GM19397 (cell line): Measurements from ENCODE around the gene AHDC1.

Experiments used
- ATAC-seq: cut with Tn5 transposase; IDR thresholded peaks from one replicate; pipeline ENCODE4 v1.9.1; 2021; ENCODE audit warnings: mild to moderate bottlenecking, moderate library complexity; ENCODE audit not compliant: unreplicated experiment

Gene AHDC1

DNA sequence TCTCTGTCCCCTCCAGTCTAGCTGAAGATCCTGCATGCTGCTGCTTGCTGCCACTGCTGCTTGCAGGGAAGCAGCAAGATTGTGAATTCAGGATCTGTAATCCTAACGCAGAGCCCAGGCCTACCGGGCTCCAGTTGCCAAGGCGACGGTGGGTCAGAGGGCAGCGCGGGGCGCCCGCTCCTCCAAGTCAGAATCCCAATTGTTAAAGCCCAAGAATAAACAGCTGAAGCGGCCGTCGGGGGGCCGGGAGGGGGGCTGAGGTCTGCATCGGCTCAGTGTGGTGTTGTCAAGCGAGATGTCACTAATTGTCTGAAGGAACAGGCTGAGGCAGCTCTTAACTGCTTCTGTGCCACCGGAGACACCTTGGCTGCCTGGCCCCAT is 36.8 kb downstream of the AHDC1 start:
- ATAC-seq, result no peak

DNA sequence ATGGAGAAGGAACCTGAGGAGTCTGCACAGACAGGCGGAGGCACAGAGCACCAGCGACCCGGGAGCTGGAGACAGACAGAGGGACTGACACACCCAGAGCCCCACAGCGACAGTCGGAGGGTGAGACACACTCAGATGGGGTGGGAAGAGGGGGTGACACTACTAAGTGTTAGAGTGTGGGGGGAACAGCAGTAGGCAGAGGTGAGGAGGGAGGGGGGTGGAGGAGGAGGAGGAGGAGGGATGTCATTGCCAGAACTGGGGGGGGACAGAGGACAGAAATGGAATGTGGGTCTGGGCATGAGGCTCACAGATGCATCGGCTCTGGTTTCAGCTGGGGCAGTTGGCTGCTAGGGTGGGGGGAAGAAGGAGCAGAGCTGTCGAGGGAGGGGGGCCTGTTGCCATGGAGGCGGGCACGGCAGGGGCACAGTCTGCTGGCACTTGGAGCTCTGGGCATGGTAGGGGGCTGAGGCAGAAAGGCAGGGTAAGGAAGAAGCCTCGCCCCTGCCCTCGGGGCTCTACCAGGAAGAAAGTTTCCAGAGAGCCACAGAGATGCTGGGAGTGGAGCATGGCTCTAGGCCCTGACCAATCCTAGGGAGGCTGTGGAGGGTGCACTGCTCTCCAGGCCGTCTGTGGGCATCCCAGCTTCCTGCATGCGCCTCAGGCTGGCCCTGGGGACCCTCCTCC is 37.3 kb downstream of the AHDC1 start:
- ATAC-seq, result no peak

DNA sequence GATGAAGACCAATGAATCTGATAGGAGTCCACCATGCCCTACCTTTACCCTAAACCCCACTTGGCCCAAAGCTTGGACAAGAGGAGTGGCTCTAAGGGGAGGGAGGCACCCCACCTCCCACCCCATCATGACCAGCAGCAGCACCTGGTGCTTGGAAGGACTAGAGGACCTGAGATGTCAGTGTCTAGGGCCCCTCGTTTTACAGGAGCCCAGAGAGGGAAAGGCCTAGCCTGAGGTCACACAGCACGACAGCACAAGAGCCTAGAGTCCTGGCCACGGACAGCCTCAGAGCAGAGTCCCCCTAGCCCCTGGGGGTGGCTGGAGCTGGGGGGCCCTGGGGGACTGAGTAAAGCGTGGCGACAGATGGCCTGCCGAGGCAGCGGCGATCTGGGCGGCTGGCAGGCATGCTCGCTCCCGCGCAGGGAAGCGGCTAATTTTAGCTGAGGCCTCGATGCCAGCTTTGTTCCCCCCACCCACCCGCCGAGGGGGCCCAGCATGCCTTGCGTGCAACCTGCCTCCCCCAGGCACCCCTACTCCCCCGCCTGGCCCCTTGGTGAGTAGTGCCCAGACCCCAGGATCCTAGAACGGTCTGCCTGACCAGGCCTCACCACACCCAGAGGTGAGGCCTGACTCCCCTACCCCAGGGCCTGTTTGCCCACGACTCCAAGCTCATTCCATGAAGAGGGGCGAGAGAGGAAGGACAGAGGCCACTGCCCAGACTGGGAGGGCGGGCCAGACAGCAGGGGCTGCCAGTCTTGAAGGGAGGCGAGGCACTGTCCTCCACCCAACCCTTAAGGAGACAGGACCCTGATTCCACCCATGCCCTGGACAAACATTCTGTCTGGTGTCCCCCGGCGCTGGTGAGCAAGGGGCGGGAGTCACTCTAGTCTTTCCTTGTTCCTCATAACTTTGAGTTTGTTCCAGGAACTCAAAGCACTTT is 39.0 kb downstream of the AHDC1 start:
- ATAC-seq, result no peak

DNA sequence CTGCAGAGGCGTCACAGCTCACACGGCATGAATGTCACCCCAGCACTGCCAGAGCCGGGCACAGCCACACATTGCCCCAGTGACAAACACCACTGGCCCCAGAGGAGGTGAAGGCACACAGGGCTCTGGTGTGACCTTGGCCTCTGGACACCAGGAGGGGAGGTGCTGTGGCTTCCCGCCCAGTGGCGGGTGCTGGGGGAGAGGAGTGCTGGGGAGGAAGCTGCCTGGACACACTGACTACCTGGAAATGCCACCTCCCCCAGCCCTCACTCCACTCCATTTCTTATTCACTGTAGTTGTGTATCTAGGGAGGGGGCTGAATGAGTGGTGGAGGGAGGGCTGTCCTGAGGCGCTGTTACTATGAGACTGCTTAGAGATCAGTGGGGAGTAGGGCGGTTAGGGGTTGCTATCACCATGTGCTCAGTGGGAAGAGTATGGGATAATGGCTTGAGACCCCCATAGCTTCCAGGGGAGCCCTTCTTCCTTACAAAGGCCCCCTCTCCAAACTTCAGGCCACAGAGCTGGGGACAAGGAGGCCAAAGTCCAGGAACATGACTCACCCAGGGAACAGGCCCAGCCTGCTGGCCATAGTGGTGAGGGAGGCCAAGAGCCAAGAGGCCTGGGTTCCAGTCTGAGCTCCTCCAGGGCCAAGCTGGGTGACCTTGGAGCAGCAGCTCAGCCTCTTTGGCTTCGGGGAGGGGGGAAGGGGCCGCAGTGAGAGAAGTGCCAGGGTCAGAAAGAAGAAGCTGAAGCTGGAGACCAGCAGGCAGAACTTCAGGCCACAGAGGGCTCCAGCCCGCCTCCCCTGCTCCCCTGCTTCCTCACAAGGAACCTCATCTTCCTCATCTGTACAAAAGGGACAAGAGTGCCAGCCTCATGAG is 40.1 kb downstream of the AHDC1 start:
- ATAC-seq, result no peak

DNA sequence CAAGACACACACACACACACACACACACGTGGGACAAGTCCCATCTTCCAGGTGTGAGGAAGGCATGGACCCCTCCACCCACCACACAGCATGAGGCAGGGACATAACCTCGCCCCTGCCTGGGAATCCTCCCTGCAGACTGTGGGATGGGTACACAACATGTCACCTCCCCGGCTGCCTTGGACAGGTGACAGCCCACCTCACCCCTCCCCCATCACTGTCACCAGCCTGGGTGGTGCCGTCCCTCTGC is 40.7 kb downstream of the AHDC1 start:
- no peak for ATAC-seq

DNA sequence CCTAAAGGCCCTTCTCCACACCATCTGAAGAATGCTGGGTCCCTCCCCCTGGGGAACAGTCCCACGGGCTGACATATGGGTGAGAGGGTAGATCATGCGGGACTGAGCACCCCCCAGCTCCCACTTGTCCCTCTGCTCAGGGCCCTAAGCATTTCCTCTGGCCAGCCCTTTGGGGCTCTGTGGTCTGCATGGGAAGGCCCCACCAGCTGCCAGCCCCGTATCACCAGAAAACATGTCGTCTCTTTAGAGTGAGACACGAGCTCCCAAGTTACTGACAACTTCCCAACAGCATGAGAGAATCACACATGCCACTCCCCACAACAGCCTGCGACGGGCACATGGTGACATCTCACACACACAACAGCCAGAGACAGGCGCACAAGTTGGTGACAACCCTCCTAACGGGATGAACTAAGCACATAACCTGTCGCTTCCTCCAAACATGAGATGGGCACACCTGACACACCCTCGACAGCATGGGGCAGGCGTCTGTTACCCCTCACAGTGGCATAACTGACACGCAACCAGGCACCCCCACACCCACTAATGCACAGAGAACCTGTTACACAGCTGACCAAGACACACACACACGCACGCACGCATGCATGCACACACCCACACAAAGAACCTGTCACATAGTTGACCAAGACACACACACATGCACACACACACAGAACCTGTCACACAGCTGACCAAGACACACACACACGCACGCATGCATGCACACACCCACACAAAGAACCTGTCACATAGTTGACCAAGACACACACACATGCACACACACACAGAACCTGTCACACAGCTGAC is 41.2 kb downstream of the AHDC1 start:
- ATAC-seq, result no peak

DNA sequence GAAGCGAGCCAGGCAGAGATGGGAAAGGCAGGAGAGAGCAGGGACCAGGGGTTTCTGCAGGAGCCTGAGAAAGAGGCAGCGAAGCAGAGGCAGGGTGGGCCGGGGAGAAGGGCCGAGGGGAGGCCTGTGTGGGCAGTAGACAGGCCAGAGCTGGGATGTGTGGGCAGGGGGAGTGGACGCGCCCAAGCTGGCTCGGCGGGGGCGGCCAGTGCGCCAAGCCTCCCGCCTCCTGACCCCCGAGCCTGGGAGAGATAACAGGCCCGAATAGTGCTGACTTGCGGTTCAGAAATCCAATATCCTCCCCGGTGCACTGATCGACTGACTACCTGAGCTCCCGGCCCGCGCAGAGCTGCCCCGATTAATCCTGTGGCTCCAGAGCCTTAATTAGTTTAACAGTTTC is 41.9 kb downstream of the AHDC1 start:
- ATAC-seq, result no peak

DNA sequence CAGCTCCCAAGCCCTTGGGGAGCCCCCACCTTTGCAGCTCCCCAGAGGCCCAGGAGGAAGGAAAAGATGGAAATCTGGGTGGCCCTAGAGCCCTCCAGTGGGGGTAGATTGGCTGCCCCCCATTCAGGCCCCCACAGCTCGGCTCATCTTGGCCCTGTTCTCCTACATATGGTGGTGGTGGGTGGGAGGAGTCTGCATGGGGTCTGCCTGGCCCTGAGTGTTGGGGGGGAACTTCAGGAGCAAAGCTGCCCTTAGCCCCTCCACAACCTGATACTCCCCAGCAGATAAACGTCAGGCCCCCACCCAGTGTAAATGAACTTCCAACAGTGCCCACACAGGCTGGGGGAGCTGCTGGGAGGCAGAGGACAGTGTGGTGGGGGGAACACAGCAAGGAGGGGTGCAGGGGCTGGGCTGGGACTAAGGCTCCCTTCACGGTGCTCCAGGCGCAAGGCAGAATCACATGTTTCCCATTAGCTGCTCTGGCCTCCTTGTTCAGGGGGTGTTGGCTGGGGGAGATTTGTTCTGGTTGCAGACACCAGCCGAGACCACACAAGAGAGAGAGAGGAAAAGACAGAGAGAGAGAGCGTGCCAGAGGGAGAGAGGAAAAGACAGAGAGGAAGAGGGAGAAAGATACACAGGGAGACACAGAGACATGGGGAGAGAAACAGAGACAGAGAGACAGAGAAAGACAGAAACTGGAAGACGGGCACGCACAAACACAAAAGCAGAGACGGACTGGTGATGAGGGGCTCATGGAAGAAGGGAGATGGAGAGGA is 42.6 kb downstream of the AHDC1 start:
- ATAC-seq, result no peak

DNA sequence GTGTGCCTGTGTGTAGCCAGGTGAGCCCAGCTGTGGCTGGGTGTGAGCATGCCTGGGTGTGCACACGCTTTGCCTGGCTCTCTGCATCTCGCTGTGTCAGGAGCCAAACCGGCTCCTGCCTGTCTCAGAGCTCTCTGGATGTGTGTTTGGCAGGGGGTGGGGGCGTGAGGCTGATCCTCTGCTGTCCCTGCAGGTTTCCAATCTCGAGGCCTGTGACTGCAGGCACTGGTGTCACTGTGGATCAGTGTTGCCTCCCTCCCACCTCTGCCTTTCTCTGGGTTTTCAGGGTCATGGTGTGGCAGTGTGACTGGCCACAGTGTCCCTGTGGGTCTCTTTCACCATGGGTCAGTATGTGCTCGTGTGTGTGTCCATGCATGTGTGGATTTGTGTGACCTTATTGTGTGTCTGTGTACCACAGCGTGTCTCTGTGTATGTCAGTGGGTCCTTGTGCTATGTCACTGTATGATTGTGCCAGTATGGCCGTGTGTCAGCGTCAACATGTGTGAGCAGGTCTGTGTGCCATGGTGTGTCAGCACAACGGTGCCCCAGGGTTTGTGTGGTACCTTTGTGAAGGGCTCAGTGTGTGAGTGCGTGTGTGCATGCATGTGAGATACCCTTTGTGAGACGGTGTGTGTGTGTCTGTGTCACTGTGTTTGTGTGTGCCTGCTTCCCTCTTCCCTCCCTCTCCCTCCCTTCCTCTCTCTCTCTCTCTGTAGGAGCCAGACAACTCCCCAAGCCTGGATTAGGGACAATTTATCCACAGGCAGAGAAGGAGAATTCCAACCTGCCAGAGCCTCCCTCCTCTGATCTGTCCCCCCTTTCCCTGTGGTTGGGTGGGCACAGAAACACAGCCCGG is 43.4 kb downstream of the AHDC1 start:
- ATAC-seq, result no peak

DNA sequence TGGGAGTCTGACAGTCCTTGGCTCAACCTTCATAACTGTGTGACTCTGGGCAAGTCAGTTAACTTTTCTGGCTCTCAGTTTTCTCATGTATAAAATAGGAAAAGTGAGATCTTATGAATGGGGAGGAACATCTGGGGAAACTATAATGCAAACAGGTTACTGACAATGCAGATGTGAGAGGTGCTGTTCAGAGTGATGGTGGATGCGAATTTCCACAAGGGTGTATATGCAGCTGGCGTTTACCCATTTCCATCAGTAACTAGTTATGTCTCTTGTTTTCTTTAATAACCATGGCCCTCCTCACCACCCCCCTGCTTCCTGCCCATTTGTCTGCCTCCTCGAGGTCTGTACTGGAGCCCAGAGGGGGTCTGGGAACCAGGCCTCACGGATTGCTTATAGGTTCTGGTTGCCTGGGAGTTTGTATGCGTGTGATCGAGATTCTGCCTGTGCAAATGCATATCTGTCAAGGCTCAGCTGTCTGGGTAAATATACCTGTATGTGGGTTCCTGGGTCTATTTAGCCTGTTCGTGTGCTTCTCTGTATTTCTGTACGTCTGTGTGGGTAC is 44.4 kb downstream of the AHDC1 start:
- ATAC-seq, result no peak

DNA sequence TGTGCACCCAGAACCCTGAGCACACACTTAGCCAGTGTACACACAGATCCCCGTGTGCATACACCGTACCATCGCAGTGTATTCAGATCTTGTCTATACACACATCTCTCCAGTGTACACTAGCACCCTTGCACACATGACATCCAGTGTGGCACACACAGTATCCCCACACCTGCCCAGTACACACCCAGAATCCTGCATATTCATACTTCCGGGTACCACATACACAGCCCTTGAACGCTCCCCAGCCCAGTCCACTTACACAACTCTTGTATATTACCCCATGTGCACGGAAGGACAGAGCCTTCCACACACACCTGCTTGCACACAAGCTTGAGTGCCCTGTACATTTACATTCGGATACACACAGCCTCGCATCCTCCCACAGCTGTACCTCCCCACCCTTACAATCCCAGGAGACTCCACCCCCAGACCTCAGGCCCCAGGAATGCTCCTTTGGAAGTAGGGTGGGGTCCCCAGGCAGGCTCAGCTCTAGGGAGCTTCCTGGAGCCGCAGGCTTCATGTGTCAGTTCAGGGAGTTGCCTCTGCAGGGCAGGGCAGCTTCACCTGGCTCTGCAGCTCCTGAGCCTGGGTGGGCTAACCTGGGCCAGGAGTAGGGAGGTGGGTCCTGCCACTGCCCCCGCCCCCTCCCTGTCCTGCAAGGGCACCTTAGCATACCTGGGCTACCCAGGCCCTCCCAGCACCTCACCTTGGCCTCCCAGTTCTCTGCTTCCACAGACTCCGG is 46.2 kb downstream of the AHDC1 start:
- ATAC-seq, result no peak

DNA sequence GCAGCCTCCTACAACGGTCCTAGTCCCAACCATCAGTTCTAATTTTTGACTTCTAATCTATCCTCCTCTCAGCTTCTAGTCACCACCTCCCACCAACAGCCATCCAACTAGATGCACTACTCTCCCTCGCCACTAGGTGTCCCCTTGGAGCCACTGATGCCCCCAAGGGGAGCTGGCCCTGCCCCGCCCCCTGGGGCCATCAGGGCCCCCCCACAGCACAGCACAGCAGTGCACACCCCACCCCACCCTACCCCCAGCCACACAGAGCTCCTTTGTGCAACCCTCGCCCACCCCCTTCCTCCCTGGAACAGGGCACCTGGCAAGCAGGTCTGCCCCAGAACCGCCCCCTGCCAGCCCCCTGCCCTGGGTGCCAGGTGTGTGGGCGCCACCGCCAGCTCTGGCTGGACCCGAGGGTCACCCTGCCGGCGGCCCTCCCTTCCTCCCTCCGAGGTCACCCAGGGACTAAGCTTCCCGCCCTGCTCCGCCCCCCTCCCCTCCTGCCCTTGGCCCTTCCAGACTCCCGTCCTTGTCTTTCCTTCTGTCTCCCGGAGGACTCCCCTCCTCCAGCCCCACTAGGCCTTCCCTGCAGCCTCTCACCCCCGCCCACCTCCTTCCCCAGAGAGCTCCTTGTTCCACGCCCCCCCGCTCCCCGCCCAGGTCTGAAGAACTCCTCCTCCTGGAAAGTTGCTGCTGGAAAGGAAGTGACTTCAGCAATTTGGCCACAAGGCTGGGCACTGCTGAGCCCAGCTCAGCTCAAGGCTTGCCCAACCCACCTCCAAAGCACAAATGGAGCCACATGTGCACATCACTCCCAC is 47.0 kb downstream of the AHDC1 start:
- ATAC-seq, result no peak

DNA sequence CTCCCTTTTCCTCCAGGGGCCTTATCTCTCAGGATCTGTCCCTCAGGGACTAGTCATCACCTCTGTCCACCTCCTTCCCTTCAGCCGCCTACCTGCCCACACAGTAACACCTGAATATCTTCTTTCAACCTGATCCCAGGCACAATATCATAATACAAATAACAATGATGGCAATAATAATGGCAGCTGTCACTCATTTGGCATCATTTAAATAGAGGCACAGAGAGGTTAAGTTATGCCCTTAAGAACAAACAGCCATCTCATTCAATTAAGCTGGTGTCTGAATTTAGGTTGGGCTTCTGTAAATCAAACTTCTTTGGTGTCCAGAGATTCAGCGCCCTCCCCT is 47.5 kb downstream of the AHDC1 start:
- no peak for ATAC-seq

DNA sequence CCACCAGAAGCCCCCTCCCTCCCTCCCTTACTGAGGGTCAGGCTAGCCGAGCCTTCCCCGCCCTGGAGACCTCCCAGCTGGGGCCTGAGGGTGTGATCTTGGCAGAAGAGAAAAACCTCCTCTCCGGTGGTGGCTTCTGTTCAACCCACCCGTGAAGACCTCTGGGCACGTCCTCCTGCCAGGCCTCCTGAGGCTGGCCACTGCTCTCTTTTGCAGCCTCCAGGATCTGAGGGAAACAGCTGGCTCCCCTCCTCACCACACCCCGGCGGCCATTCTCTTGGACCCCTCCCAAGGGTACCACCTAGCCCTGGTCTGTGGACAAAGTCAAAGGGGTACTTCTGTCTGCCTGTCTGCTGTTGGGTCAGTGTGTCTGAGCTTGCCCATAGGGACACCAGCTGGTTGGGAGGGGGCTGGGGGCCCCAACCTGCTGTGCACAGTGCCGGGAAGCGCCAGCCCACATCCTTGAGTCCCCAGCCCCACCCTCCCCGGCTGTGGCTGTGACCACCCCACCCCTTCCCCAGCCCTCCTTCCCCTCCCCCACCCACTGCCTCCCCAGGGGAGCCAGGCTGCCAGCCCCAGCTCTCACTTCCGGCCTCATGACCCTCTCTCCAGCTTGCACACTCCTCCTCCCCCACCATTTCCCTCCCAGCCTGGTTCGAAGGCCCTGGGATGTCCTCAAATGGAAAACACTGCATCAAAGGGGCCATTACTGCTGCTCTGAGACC is 48.1 kb downstream of the AHDC1 start:
- no peak for ATAC-seq

DNA sequence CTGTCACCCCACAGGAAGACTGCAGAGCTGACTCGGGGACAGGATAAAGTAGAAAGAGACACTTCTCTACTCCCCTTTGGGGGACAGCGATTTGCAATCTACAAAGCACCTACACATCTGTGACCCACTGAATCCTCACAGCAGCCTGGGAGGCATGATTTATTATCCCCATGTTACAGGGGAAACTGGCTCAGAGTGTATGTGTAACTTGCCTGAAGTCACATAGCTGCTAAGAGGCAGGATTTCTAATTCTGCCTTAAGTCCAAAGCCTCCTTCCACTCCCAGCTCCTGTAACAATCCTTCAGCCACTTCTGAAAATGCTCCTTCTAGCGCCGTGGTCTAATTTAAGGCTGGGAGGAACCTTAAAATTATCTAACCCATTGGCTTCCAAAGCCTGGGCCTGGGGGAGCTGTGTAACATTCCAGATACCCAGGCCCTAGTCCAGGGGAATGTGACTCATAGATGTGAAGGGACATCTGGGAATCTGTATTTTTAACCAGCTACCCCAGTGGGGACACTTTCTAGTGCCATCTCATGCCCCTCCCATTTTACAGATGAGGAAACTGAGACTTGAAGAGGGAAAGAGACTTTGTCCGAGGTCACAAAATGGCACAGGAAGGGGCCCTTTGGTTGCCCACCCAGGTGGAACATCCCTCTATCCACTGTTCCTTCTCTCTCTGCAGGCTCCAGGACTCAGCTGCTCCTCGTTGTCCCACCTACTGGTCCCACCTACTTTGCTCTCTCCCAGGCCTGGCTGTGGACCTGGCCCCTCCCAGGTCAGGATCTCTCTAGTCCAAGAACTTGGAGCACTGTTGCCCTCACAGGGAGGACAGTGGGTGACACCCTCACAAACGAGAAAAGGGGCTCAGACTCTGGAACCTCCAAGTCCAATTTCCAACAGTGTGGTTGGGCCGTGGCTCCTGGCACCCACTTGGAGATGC is 48.9 kb downstream of the AHDC1 start:
- ATAC-seq, result no peak

DNA sequence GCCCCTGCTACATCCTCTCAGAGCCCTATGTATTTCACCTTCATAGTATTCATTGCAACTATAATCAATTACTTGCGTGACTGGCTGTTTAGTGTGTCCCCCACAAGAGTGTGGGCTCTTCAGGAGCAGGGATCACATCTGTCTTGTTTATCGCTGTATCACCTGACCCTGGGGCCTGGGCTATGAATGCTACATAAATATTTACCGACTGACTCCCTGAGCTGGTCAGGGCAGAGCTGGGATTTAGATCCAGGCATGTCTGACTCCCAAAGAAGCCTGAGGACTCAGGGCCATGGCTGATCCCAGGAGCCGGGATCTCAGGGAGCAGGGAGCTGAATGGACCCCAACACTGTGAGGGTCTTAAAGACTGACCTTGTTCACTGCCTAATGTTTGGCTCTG is 49.7 kb downstream of the AHDC1 start:
- ATAC-seq, result no peak
